Tibial artery (tissue), 4 donors: ENCODE results near the gene SCYL1.

ENCODE experiments used
- DNase-seq, 2 donors: peaks; one replicate each; pipeline ENCODE4 v3.0.0-alpha.2; 2019
- H3K27ac ChIP-seq, 2 donors: fragments of 200-600 bp; sonication (generic) in 1 of 2; 1 replicate in 1 of 2; 2 replicates in 1 of 2; pipeline ENCODE4 v1.5.1; 2018 to 2019; ENCODE audit warnings: mild to moderate bottlenecking in 1 of 2
- H3K27me3 ChIP-seq, 2 donors: fragments of 200-600 bp; sonication (generic) in 1 of 2; one replicate each; pipeline versions ENCODE4 v1.5.1 to v1.6.0; 2016 to 2019
- H3K36me3 ChIP-seq, 3 donors: fragments of 200-600 bp; sonication (generic) in 2 of 3; one replicate each; pipeline ENCODE4 v1.5.1; 2016 to 2019; ENCODE audit warnings: mild to moderate bottlenecking in 2 of 3
- H3K4me1 ChIP-seq, 4 donors: fragments of 200-600 bp; sonication (generic) in 2 of 4; 1 replicate in 3 of 4; 2 replicates in 1 of 4; pipeline ENCODE4 v1.5.1; 2016 to 2019
- H3K4me3 ChIP-seq, 2 donors: fragments of 200-600 bp; sonication (generic) in 1 of 2; 1 replicate in 1 of 2; 2 replicates in 1 of 2; pipeline ENCODE4 v1.5.1; 2018 to 2019; ENCODE audit warnings: mild to moderate bottlenecking in 2 of 2
- H3K9me3 ChIP-seq, 3 donors: fragments of 200-600 bp; sonication (generic) in 1 of 3; one replicate each; pipeline ENCODE4 v1.5.1; 2016 to 2019
- CTCF ChIP-seq, 2 experiments: fragments of 200-600 bp in 1 of 2; fragments of 450-650 bp in 1 of 2; IDR thresholded peaks; one replicate each; pipeline ENCODE4 v1.5.1; 2017 to 2019; ENCODE audit warnings: antibody characterized with exemption in 2 of 2, mild to moderate bottlenecking in 1 of 2, moderate library complexity in 1 of 2
- intact Hi-C: fragments of 100-400 bp; cut with DNase I; formaldehyde crosslinking; loops from one replicate; pipeline ENCODE4 v1.15.0; 2023; ENCODE audit warnings: low total_unique reads

Gene SCYL1

GRCh38 chr11:65537620-65538231, 12.8 kb downstream of the SCYL1 start:
- Histone ChIP-seq H3K27me3 (no peaks in the 10 kb centered on the region), H3K27ac (peak overlapping the region; percentile 13 to 22), H3K4me3 (no peak overlapping the region), H3K9me3 (no peaks in the 10 kb centered on the region), H3K36me3 (peaks cover 29 to 72% (median 50%) of the 10 kb centered on the region in 3 donors), H3K4me1 (peaks cover 0 to 31% (median 23%) of the 10 kb centered on the region in 4 donors)
- intact Hi-C loops: no loop called here
- no peak for TF ChIP-seq CTCF (IDR thresholded peaks at IDR 0.05)
- DNase-seq: no peak

- H3K36me3 ChIP-seq: peaks cover 23 to 72% (median 44%) of the 10 kb centered on the region in 3 donors
- no peaks in the 10 kb centered on the region for H3K27me3 ChIP-seq
- H3K4me3 ChIP-seq: no peak overlapping the region
- DNase-seq: no peak
- intact Hi-C loops: no loop called here
- no peaks in the 10 kb centered on the region for H3K9me3 ChIP-seq
- H3K4me1 ChIP-seq: peaks cover 0 to 31% (median 23%) of the 10 kb centered on the region in 4 donors
- H3K27ac ChIP-seq: peak overlapping the region; percentile 13 to 22
- no peak for TF ChIP-seq CTCF (IDR thresholded peaks at IDR 0.05)
Measured at GRCh38 chr11:65538232-65538914, 13.5 kb downstream of the SCYL1 start.

- Histone ChIP-seq H3K9me3 (no peaks in the 10 kb centered on the region), H3K27me3 (no peaks in the 10 kb centered on the region), H3K4me1 (peaks cover 0 to 31% (median 23%) of the 10 kb centered on the region in 4 donors), H3K27ac (peak overlapping the region; percentile 86 to 91), H3K4me3 (peak overlapping the region; percentile 50 to 58), H3K36me3 (peaks cover 19 to 72% (median 45%) of the 10 kb centered on the region in 3 donors)
- DNase-seq: no peak
- intact Hi-C loops: no loop called here
- TF ChIP-seq CTCF (IDR thresholded peaks at IDR 0.05): no peak
Measured at GRCh38 chr11:65538915-65539743, 14.2 kb downstream of the SCYL1 start.

- no peak for TF ChIP-seq CTCF (IDR thresholded peaks at IDR 0.05)
- DNase-seq: no peak
- no peaks in the 10 kb centered on the region for H3K27me3 ChIP-seq
- peak overlapping the region; percentile 50 to 58 for H3K4me3 ChIP-seq
- peaks cover 0 to 31% (median 23%) of the 10 kb centered on the region in 4 donors for H3K4me1 ChIP-seq
- H3K36me3 ChIP-seq: peaks cover 19 to 73% (median 47%) of the 10 kb centered on the region in 3 donors
- intact Hi-C loops: loop anchor here (2.0 to 5.0 kb wide), 2 partner anchors 29 to 47 kb away; no protein-coding TSS in a partner anchor
- peak overlapping the region; percentile 86 to 91 for H3K27ac ChIP-seq
- H3K9me3 ChIP-seq: no peaks in the 10 kb centered on the region
Measured at GRCh38 chr11:65539744-65540289, 14.9 kb downstream of the SCYL1 start.
